Caco-2 (cell line): ENCODE measurements around the gene C4orf36. TPM values are rescaled to one million over a fixed set of nuclear protein-coding genes. Genes with fewer than 3 reads are reported as not detected.

Experiments used
- BruUV-seq: library from RNA; stranded (reverse); fragments of 400-500 nt; replicated peaks from 2 replicates; lab custom pipeline; 2021; lab: Mats Ljungman, UMichigan
- CTCF ChIA-PET: fragments of 300-600 bp; sonication (Branson Sonifier 250); formaldehyde crosslinking; loops from one replicate; lab custom pipeline; 2022; ENCODE audit warnings: antibody characterized with exemption; lab: Charles Lee
- POLR2A ChIA-PET: fragments of 300-600 bp; sonication (Branson Sonifier 250); formaldehyde crosslinking; loops from one replicate; lab custom pipeline; 2022; ENCODE audit warnings: antibody characterized with exemption; lab: Charles Lee
- DNase-seq, 2 experiments: peaks; one replicate each; pipeline versions ENCODE4 v3.0.0 to v3.0.0-alpha.2; 2020 to 2022
- H3K27me3 ChIP-seq: replicated peaks from 2 replicates; pipeline ENCODE4 v1.6.0; 2011; ENCODE audit warnings: low read length; ENCODE audit not compliant: control insufficient read depth, insufficient read depth
- H3K36me3 ChIP-seq: 2 replicates; pipeline ENCODE4 v1.5.1; 2011; ENCODE audit warnings: low read length; ENCODE audit not compliant: control insufficient read depth, insufficient read depth
- H3K4me1 ChIP-seq: fragments of 250-450 bp; sonication (Bioruptor Pico); 2 replicates; pipeline ENCODE4 v1.5.1; 2020; ENCODE audit warnings: mild to moderate bottlenecking
- H3K4me3 ChIP-seq: 2 replicates; pipeline ENCODE4 v1.5.1; 2011; ENCODE audit warnings: low read depth, mild to moderate bottlenecking, control low read depth, low read length
- H3K9me3 ChIP-seq: fragments of 250-450 bp; sonication (Bioruptor Pico); 2 replicates; pipeline ENCODE4 v1.5.1; 2020; ENCODE audit warnings: mild to moderate bottlenecking, moderate library complexity
- H3K27ac Mint-ChIP-seq: one replicate; pipeline ENCODE4 v1.8.0; 2022; ENCODE audit warnings: mixed read lengths; ENCODE audit not compliant: unreplicated experiment
- H3K27me3 Mint-ChIP-seq: one replicate; pipeline ENCODE4 v1.8.0; 2022; ENCODE audit warnings: mixed read lengths; ENCODE audit not compliant: insufficient read depth, unreplicated experiment
- H3K36me3 Mint-ChIP-seq: one replicate; pipeline ENCODE4 v1.8.0; 2022; ENCODE audit warnings: mild to moderate bottlenecking, mixed read lengths; ENCODE audit not compliant: insufficient read depth, unreplicated experiment
- H3K4me1 Mint-ChIP-seq: one replicate; pipeline ENCODE4 v1.8.0; 2022; ENCODE audit warnings: low read depth, mixed read lengths; ENCODE audit not compliant: unreplicated experiment
- H3K4me3 Mint-ChIP-seq: one replicate; pipeline ENCODE4 v1.8.0; 2022; ENCODE audit warnings: mild to moderate bottlenecking, moderate library complexity, mixed read lengths; ENCODE audit not compliant: unreplicated experiment
- H3K9me3 Mint-ChIP-seq: one replicate; pipeline ENCODE4 v1.8.0; 2022; ENCODE audit warnings: mixed read lengths; ENCODE audit not compliant: unreplicated experiment
- CTCF ChIP-seq, 2 experiments: fragments of 200-600 bp in 1 of 2; IDR thresholded peaks; 1 replicate in 1 of 2; 2 replicates in 1 of 2; pipeline versions ENCODE4 v1.5.1 to v1.8.0; 2011 to 2022; ENCODE audit warnings: antibody characterized with exemption in 1 of 2, control low read depth in 1 of 2, inconsistent platforms in 1 of 2, low read depth in 1 of 2, low read length in 1 of 2, mild to moderate bottlenecking in 1 of 2, moderate library complexity in 1 of 2; ENCODE audit not compliant: insufficient read depth in 1 of 2, severe bottlenecking in 1 of 2, unreplicated experiment in 1 of 2
- intact Hi-C: fragments of 100-400 bp; cut with micrococcal nuclease; formaldehyde crosslinking; loops from one replicate; pipeline ENCODE4 v1.10.0; 2022; ENCODE audit not compliant: unreplicated experiment
- total RNA-seq: library from RNA; stranded (reverse); gene quantifications from 2 replicates; pipeline ENCODE4 v1.2.3, GENCODE V29; 2022

Gene C4orf36
- total RNA-seq, 1 experiment from 2014 or later: 2.2 TPM

GRCh38 chr4:86924811-86925210 is 32.6 kb upstream of the C4orf36 start:
- H3K4me3 ChIP-seq: no peak overlapping the region
- ChIA-PET CTCF (no interaction called here), POLR2A (no interaction called here)
- intact Hi-C loops: no loop called here
- H3K27ac Mint-ChIP-seq: no peak overlapping the region
- peaks cover 28% of the 10 kb centered on the region for H3K4me1 Mint-ChIP-seq
- peaks cover 9% of the 10 kb centered on the region for H3K36me3 Mint-ChIP-seq
- no peak overlapping the region for H3K4me3 Mint-ChIP-seq
- TF ChIP-seq CTCF (IDR thresholded peaks at IDR 0.05; ENCODE audit: insufficient read depth in 1 of 2, low read depth in 1 of 2, low read length in 1 of 2, severe bottlenecking in 1 of 2, unreplicated experiment in 1 of 2): no peak
- H3K4me1 ChIP-seq: peaks cover 29% of the 10 kb centered on the region
- no peaks in the 10 kb centered on the region for H3K9me3 Mint-ChIP-seq
- DNase-seq: no peak
- H3K9me3 ChIP-seq: 0 out of 2 replicates have a peak, but pooled peaks cover 3% of the 10 kb centered on the region
- BruUV-seq: no TSS peak
- no peaks in the 10 kb centered on the region for H3K27me3 ChIP-seq
- no peaks in the 10 kb centered on the region for H3K36me3 ChIP-seq
- H3K27me3 Mint-ChIP-seq: no peaks in the 10 kb centered on the region

- no peak overlapping the region for H3K27ac Mint-ChIP-seq
- H3K4me3 ChIP-seq: no peak overlapping the region
- H3K4me3 Mint-ChIP-seq: no peak overlapping the region
- ChIA-PET POLR2A (interaction anchor here (1.0 to 1.3 kb wide), 2 partner anchors 14 to 85 kb away, joined by 5 to 7 read pairs; no protein-coding TSS in a partner anchor), CTCF (interaction anchor here (0.6 to 2.8 kb wide), 12 partner anchors 13 to 423 kb away, joined by 3 to 33 read pairs (median 6); partner anchors contain the start of genes AFF1 and PTPN13)
- H3K27me3 ChIP-seq: no peaks in the 10 kb centered on the region
- 0 out of 2 replicates have a peak, but pooled peaks cover 3% of the 10 kb centered on the region for H3K9me3 ChIP-seq
- no peaks in the 10 kb centered on the region for H3K36me3 ChIP-seq
- peaks cover 15% of the 10 kb centered on the region for H3K4me1 Mint-ChIP-seq
- H3K9me3 Mint-ChIP-seq: no peaks in the 10 kb centered on the region
- DNase-seq: no peak
- intact Hi-C loops: loop anchor here (1.0 to 2.0 kb wide), 6 partner anchors 85 to 314 kb away; no protein-coding TSS in a partner anchor
- peaks cover 8% of the 10 kb centered on the region for H3K36me3 Mint-ChIP-seq
- no peak for TF ChIP-seq CTCF (IDR thresholded peaks at IDR 0.05; ENCODE audit: insufficient read depth in 1 of 2, low read depth in 1 of 2, low read length in 1 of 2, severe bottlenecking in 1 of 2, unreplicated experiment in 1 of 2)
- no TSS peak for BruUV-seq
- no peaks in the 10 kb centered on the region for H3K27me3 Mint-ChIP-seq
- H3K4me1 ChIP-seq: peaks cover 18% of the 10 kb centered on the region
Measured at GRCh38 chr4:86921608-86922252, 29.5 kb upstream of the C4orf36 start.

- Mint-ChIP-seq H3K27me3 (no peaks in the 10 kb centered on the region), H3K36me3 (no peaks in the 10 kb centered on the region), H3K4me1 (peaks cover 3% of the 10 kb centered on the region), H3K27ac (no peak overlapping the region), H3K4me3 (no peak overlapping the region), H3K9me3 (no peaks in the 10 kb centered on the region)
- CTCF ChIA-PET: interaction anchor here (0.6 to 1.1 kb wide), 4 partner anchors 15 to 445 kb away, joined by 3 to 4 read pairs (median 3); partner anchors contain the start of gene AFF1
- POLR2A ChIA-PET: interaction anchor here (0.7 kb wide), 1 partner anchor 1176 kb away, joined by 3 read pairs; no protein-coding TSS in a partner anchor
- intact Hi-C loops: no loop called here
- Histone ChIP-seq H3K36me3 (no peaks in the 10 kb centered on the region), H3K9me3 (no peaks in the 10 kb centered on the region), H3K4me1 (peaks cover 5% of the 10 kb centered on the region; the same call in 1 of the 2 replicates), H3K4me3 (no peak overlapping the region), H3K27me3 (no peaks in the 10 kb centered on the region)
- TF ChIP-seq CTCF (IDR thresholded peaks at IDR 0.05; ENCODE audit: insufficient read depth in 1 of 2, low read depth in 1 of 2, low read length in 1 of 2, severe bottlenecking in 1 of 2, unreplicated experiment in 1 of 2): no peak
- BruUV-seq: no TSS peak
- no peak for DNase-seq
Measured at GRCh38 chr4:86919561-86920223, 27.5 kb upstream of the C4orf36 start.
